GM19193 (cell line): ENCODE data around the gene FBXL16.

ENCODE experiments used
- POLR2A ChIP-seq: IDR thresholded peaks from 4 replicates; pipeline ENCODE4 v1.6.1; 2011; ENCODE audit not compliant: insufficient read depth, insufficient read length; ENCODE audit errors: extremely low read depth

Gene FBXL16

GRCh38 chr16:705431-706188 is at the start of gene FBXL16:
TSS of gene FBXL16 (minus strand) at chr16:705801. CDS start at chr16:697405, 8,396 bp downstream.
- no peak for TF ChIP-seq POLR2A

GRCh38 chr16:754656-755055 is 49.1 kb upstream of the FBXL16 start:
- TF ChIP-seq POLR2A = no peak

- TF ChIP-seq POLR2A = no peak
These were observed 46.4 kb upstream of the FBXL16 start for GRCh38 chr16:752007-752312.

- TF ChIP-seq POLR2A = no peak
These were observed 45.8 kb upstream of the FBXL16 start for GRCh38 chr16:751152-752006.

- TF ChIP-seq POLR2A = no peak
These were observed 44.9 kb upstream of the FBXL16 start for GRCh38 chr16:750485-750884.

- TF ChIP-seq POLR2A = no peak
These were observed 43.4 kb upstream of the FBXL16 start for GRCh38 chr16:749010-749409.

GRCh38 chr16:747978-748746 is 42.6 kb upstream of the FBXL16 start:
- no peak for TF ChIP-seq POLR2A

- no peak for TF ChIP-seq POLR2A
These were observed 41.0 kb upstream of the FBXL16 start for GRCh38 chr16:746637-747036.

- no peak for TF ChIP-seq POLR2A
These were observed 40.1 kb upstream of the FBXL16 start for GRCh38 chr16:745739-746138.

GRCh38 chr16:743794-744500 is 38.3 kb upstream of the FBXL16 start:
- no peak for TF ChIP-seq POLR2A

GRCh38 chr16:741986-742629 is 36.5 kb upstream of the FBXL16 start:
- TF ChIP-seq POLR2A = no peak

GRCh38 chr16:740764-741505 is 35.3 kb upstream of the FBXL16 start, which contains the start of gene CIAO3:
TSS of gene CIAO3 (minus strand) at chr16:740997. CDS start at chr16:740985, 12 bp downstream.
- peak; percentile 75 for TF ChIP-seq POLR2A

GRCh38 chr16:740459-740763 is 34.8 kb upstream of the FBXL16 start:
- no peak for TF ChIP-seq POLR2A
